ENCODE results near the gene CACNA1D. TPM values are rescaled to one million over a fixed set of nuclear protein-coding genes. Genes with fewer than 3 reads are reported as not detected.

CACNA1D gene
- total RNA-seq, 1 donor from 2014 or later, result 1.9 TPM

DNA sequence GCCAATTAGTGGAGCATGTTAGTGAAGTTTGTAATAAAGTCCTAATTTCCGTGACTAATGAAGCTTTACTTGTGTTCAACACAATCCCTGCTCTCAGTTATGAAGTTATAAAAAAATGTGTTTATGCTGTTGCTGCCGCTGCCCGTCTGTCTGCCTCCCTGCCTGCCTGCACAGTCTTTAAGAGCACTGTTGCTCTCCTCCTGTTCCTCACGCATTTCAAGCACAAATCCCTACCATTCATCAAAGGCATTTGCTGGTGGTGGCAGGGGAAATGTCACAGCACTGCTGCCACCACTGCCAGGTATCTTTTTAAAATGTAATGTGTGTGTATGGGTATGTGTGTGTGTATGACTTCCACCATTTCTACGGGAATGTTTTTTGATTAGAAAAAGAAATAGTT lies 58.8 kb downstream of the CACNA1D start:
- no peak for ATAC-seq (ENCODE audit: low read depth)
- no peak for TF ChIP-seq CTCF (IDR thresholded peaks at IDR 0.05)
- H3K4me3 Mint-ChIP-seq, result no peak overlapping the region
- intact Hi-C loops (cut with micrococcal nuclease), result no loop called here
- ChIA-PET POLR2A (no interaction called here), CTCF (no interaction called here)
- H3K27me3 Mint-ChIP-seq, result no peaks in the 10 kb centered on the region
- H3K27ac Mint-ChIP-seq, result no peak overlapping the region
- no peaks in the 10 kb centered on the region for H3K9me3 Mint-ChIP-seq
- H3K4me1 Mint-ChIP-seq, result peaks cover 15% of the 10 kb centered on the region
- DNase-seq, result no peak
- H3K36me3 Mint-ChIP-seq (ENCODE audit: low read depth), result no peaks in the 10 kb centered on the region

DNA sequence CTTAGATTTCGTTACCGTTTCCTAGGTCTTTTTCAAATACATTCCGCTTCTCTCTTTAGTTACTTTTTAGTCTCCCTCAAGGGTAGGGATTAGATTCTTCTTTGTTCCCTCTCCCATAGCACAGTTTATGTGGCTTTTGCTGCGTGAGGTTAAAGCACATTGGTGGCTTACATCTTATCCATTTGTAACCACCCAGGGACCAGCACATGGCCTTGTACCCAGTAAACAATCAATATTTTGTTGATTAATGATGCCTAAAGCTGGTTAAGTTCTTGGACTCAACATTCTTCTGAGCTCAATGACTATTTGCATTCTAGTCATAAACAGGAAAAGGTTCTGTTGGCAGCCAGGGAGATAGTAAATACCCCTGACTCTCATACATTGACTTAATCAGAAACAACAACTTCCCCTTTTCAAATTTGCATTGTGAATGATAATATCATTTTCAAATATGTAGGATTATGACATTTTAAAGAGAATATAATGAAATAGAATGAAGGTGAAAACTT lies 60.2 kb downstream of the CACNA1D start:
- Mint-ChIP-seq H3K27ac (peak overlapping the region; percentile 79), H3K9me3 (peaks cover 2% of the 10 kb centered on the region), H3K4me3 (no peak overlapping the region), H3K27me3 (no peaks in the 10 kb centered on the region), H3K36me3 (ENCODE audit: low read depth) (no peaks in the 10 kb centered on the region), H3K4me1 (peaks cover 15% of the 10 kb centered on the region)
- POLR2A ChIA-PET, result no interaction called here
- no peak for TF ChIP-seq CTCF (IDR thresholded peaks at IDR 0.05)
- CTCF ChIA-PET, result no interaction called here
- DNase-seq (no peak), ATAC-seq (ENCODE audit: low read depth) (peak; percentile 76)
- intact Hi-C loops (cut with micrococcal nuclease), result loop anchor here (5.0 kb wide), 1 partner anchor 58 kb away; no protein-coding TSS in a partner anchor

- ChIA-PET POLR2A (no interaction called here), CTCF (no interaction called here)
- DNase-seq (no peak), ATAC-seq (ENCODE audit: low read depth) (peak; percentile 76)
- no peak for TF ChIP-seq CTCF (IDR thresholded peaks at IDR 0.05)
- H3K36me3 Mint-ChIP-seq (ENCODE audit: low read depth), result no peaks in the 10 kb centered on the region
- intact Hi-C loops (cut with micrococcal nuclease), result loop anchor here (5.0 kb wide), 1 partner anchor 57 kb away; no protein-coding TSS in a partner anchor
- H3K4me3 Mint-ChIP-seq, result peak overlapping the region; percentile 56
- H3K9me3 Mint-ChIP-seq, result peaks cover 2% of the 10 kb centered on the region
- H3K27me3 Mint-ChIP-seq, result no peaks in the 10 kb centered on the region
- peaks cover 15% of the 10 kb centered on the region for H3K4me1 Mint-ChIP-seq
- H3K27ac Mint-ChIP-seq, result peak overlapping the region; percentile 79
These were observed 60.7 kb downstream of the CACNA1D start for GRCh38 chr3:53555068-53555588.

GRCh38 chr3:53566461-53567145 lies 72.2 kb downstream of the CACNA1D start:
- Mint-ChIP-seq H3K4me3 (no peak overlapping the region), H3K4me1 (no peaks in the 10 kb centered on the region), H3K27ac (no peak overlapping the region), H3K27me3 (peaks cover 8% of the 10 kb centered on the region), H3K36me3 (ENCODE audit: low read depth) (no peaks in the 10 kb centered on the region), H3K9me3 (no peaks in the 10 kb centered on the region)
- ChIA-PET CTCF (no interaction called here), POLR2A (no interaction called here)
- intact Hi-C loops (cut with micrococcal nuclease), result no loop called here
- ATAC-seq (ENCODE audit: low read depth) (no peak), DNase-seq (no peak)
- no peak for TF ChIP-seq CTCF (IDR thresholded peaks at IDR 0.05)

DNA sequence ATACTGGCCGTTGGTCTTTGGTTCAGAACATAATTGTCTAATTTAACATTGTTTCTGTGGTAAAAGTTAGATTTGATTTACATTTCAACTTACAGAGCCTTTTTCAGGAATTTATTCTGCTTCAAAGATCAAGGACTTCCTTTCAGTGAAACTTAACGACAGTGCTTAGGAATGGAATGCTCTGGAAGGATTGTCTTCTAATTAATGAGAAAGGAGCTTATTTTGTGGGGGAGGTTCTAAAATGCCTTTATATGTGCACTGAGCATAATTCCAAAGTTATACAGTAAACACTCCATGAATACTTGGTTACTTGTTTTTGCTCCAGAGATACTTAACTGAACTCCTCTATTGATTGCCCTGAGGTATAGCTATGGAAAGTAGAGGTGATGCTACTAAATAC lies 75.7 kb downstream of the CACNA1D start:
- Mint-ChIP-seq H3K27ac (no peak overlapping the region), H3K9me3 (no peaks in the 10 kb centered on the region), H3K27me3 (peaks cover 11% of the 10 kb centered on the region), H3K4me3 (no peak overlapping the region), H3K4me1 (no peaks in the 10 kb centered on the region), H3K36me3 (ENCODE audit: low read depth) (no peaks in the 10 kb centered on the region)
- TF ChIP-seq CTCF (IDR thresholded peaks at IDR 0.05), result no peak
- DNase-seq (no peak), ATAC-seq (ENCODE audit: low read depth) (no peak)
- CTCF ChIA-PET, result no interaction called here
- intact Hi-C loops (cut with micrococcal nuclease), result no loop called here
- POLR2A ChIA-PET, result no interaction called here

Data from activated B cell treated with CpG ODN at 0.5 μM for 24 hours (primary cell).